ENCODE measurements around the gene ITIH1. TPM values are rescaled to one million over a fixed set of nuclear protein-coding genes. Genes with fewer than 3 reads are reported as not detected.

ITIH1 gene
- total RNA-seq, 1 donor from 2014 or later: not detected

DNA sequence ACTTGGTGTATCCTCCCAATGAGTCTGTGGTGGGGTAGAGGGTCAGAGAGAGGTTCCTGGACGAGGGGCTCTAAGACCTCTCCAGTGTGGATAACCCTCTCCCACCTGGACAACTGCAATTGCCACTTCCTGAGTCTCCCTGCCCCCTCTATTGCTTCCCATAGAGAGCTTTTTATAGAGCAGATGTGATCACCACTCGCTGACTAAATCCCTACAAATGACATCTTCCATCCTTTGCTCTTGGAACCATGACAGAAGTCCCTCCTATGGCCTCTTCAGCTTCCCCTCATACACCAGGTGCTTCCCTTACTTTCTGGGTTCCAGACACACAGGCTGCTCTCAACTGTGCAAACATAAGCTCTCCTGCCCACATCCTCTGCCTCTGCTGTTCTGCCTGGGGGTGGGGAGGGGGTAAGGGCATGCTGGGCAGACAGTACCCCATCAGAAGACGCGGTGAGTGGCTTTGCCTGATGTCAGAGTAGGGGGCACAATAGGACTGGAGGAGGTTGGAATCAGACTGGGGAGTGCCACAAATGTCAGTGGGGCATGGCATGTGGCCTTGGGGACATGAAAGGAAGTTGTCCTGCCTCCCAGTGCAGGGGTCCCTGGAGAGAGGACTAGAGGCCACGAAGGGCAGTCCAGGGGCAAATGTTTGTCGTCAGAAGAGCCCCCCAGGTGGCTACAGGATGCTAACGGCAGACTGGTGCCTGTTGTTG, 32.4 kb downstream of the ITIH1 start:
- Mint-ChIP-seq H3K4me3 (ENCODE audit: unreplicated experiment) (no peak overlapping the region), H3K36me3 (ENCODE audit: low read depth, unreplicated experiment) (no peaks in the 10 kb centered on the region), H3K9me3 (ENCODE audit: unreplicated experiment) (peaks cover 4% of the 10 kb centered on the region), H3K27ac (ENCODE audit: unreplicated experiment) (no peak overlapping the region), H3K4me1 (ENCODE audit: low read depth, unreplicated experiment) (no peaks in the 10 kb centered on the region), H3K27me3 (ENCODE audit: low read depth, unreplicated experiment) (peaks cover 36% of the 10 kb centered on the region)
- TF ChIP-seq EZH2 (IDR thresholded peaks at IDR 0.05; ENCODE audit: insufficient read depth, low read length): no peak
- TF ChIP-seq, protein P1, sequence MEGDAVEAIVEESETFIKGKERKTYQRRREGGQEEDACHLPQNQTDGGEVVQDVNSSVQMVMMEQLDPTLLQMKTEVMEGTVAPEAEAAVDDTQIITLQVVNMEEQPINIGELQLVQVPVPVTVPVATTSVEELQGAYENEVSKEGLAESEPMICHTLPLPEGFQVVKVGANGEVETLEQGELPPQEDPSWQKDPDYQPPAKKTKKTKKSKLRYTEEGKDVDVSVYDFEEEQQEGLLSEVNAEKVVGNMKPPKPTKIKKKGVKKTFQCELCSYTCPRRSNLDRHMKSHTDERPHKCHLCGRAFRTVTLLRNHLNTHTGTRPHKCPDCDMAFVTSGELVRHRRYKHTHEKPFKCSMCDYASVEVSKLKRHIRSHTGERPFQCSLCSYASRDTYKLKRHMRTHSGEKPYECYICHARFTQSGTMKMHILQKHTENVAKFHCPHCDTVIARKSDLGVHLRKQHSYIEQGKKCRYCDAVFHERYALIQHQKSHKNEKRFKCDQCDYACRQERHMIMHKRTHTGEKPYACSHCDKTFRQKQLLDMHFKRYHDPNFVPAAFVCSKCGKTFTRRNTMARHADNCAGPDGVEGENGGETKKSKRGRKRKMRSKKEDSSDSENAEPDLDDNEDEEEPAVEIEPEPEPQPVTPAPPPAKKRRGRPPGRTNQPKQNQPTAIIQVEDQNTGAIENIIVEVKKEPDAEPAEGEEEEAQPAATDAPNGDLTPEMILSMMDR (IDR thresholded peaks at IDR 0.05; ENCODE audit: insufficient read depth, low read depth, low read length): no peak
- DNase-seq (ENCODE audit: low read depth) (no peak), FAIRE-seq (no peak)
- H3K9me3 ChIP-seq (ENCODE audit: insufficient read depth, low read depth, low read length): no peaks in the 10 kb centered on the region
- H4K20me1 ChIP-seq (ENCODE audit: insufficient read depth, low read length): no peaks in the 10 kb centered on the region
- H3K4me1 ChIP-seq (ENCODE audit: insufficient read depth, low read length): no peaks in the 10 kb centered on the region
- no peak overlapping the region for H3K4me2 ChIP-seq (ENCODE audit: low read length)
- no peaks in the 10 kb centered on the region for H3K27me3 ChIP-seq (ENCODE audit: insufficient read depth, low read length)
- no peak overlapping the region for H2AFZ ChIP-seq (ENCODE audit: low read depth, low read length)
- no peak overlapping the region for H3K4me3 ChIP-seq (ENCODE audit: insufficient read depth, low read depth, low read length)
- H3K9ac ChIP-seq (ENCODE audit: low read length): no peak overlapping the region
- no peaks in the 10 kb centered on the region for H3K79me2 ChIP-seq (ENCODE audit: insufficient read depth, low read length)
- no peak overlapping the region for H3K27ac ChIP-seq (ENCODE audit: low read depth, low read length)
- no peaks in the 10 kb centered on the region for H3K36me3 ChIP-seq (ENCODE audit: insufficient read depth, low read length)

DNA sequence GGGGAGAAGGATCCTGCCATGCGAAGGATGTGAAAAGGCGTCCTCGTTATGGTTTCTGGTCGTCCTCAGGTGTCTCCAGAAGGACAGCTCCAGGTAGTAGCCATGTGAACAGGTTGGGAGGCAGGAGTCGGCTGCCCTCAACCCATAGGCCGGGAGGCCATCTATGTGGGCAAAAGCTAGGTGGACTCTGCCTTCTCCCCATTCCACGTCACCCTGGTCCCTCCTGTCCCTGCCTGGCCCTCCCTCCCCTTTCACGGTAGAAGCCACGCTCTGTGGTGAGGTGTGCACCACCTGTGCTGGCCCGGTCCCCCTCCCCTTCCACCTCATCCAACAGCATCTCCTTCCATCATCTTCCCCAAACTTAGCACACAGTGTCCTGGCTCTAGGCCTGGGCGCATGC, 33.5 kb downstream of the ITIH1 start:
- no peaks in the 10 kb centered on the region for H3K4me1 ChIP-seq (ENCODE audit: insufficient read depth, low read length)
- H3K4me2 ChIP-seq (ENCODE audit: low read length): no peak overlapping the region
- Mint-ChIP-seq H3K27ac (ENCODE audit: unreplicated experiment) (no peak overlapping the region), H3K4me1 (ENCODE audit: low read depth, unreplicated experiment) (no peaks in the 10 kb centered on the region), H3K27me3 (ENCODE audit: low read depth, unreplicated experiment) (peaks cover 32% of the 10 kb centered on the region), H3K9me3 (ENCODE audit: unreplicated experiment) (peaks cover 4% of the 10 kb centered on the region), H3K4me3 (ENCODE audit: unreplicated experiment) (no peak overlapping the region), H3K36me3 (ENCODE audit: low read depth, unreplicated experiment) (no peaks in the 10 kb centered on the region)
- no peaks in the 10 kb centered on the region for H3K36me3 ChIP-seq (ENCODE audit: insufficient read depth, low read length)
- FAIRE-seq: no peak
- DNase-seq (ENCODE audit: low read depth): no peak
- H2AFZ ChIP-seq (ENCODE audit: low read depth, low read length): no peak overlapping the region
- H4K20me1 ChIP-seq (ENCODE audit: insufficient read depth, low read length): no peaks in the 10 kb centered on the region
- no peaks in the 10 kb centered on the region for H3K27me3 ChIP-seq (ENCODE audit: insufficient read depth, low read length)
- no peak overlapping the region for H3K9ac ChIP-seq (ENCODE audit: low read length)
- no peaks in the 10 kb centered on the region for H3K9me3 ChIP-seq (ENCODE audit: insufficient read depth, low read depth, low read length)
- no peak overlapping the region for H3K27ac ChIP-seq (ENCODE audit: low read depth, low read length)
- TF ChIP-seq, protein P1 (IDR thresholded peaks at IDR 0.05; ENCODE audit: insufficient read depth, low read depth, low read length): no peak
- no peak for TF ChIP-seq EZH2 (IDR thresholded peaks at IDR 0.05; ENCODE audit: insufficient read depth, low read length)
- H3K4me3 ChIP-seq (ENCODE audit: insufficient read depth, low read depth, low read length): no peak overlapping the region
- H3K79me2 ChIP-seq (ENCODE audit: insufficient read depth, low read length): no peaks in the 10 kb centered on the region

DNA sequence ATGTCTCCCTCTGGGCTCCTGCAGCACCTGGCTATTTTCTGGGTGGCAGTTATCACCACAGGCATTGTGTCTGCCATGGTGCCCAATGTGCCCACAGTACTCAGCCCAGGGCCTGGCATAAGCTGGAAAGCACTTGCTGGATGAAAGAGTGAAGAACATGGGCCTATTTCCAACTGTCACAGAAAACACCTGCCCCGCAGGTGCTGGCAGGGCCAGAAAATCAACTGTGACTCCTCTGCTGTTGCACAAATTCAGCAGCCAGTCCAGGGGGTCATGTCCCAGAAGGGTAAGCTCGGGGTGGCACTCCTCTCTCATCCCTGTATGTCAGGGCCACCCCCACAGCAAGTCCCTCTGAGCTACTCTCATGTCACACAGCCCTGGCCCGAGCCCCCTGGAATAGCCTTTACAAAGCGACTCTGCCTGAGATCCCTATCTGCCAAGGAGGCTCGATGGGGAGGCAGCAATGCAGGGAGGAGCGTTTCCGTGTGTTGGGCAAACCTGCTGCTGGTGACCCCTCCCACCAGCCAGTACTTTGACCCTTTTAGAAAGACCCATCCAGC, 34.1 kb downstream of the ITIH1 start:
- H2AFZ ChIP-seq (ENCODE audit: low read depth, low read length): no peak overlapping the region
- no peaks in the 10 kb centered on the region for H3K36me3 ChIP-seq (ENCODE audit: insufficient read depth, low read length)
- DNase-seq (ENCODE audit: low read depth): no peak
- no peak for FAIRE-seq
- Mint-ChIP-seq H3K27ac (ENCODE audit: unreplicated experiment) (no peak overlapping the region), H3K4me3 (ENCODE audit: unreplicated experiment) (no peak overlapping the region), H3K9me3 (ENCODE audit: unreplicated experiment) (peaks cover 4% of the 10 kb centered on the region), H3K27me3 (ENCODE audit: low read depth, unreplicated experiment) (peaks cover 38% of the 10 kb centered on the region), H3K4me1 (ENCODE audit: low read depth, unreplicated experiment) (no peaks in the 10 kb centered on the region), H3K36me3 (ENCODE audit: low read depth, unreplicated experiment) (no peaks in the 10 kb centered on the region)
- no peak for TF ChIP-seq EZH2 (IDR thresholded peaks at IDR 0.05; ENCODE audit: insufficient read depth, low read length)
- TF ChIP-seq, protein P1 (IDR thresholded peaks at IDR 0.05; ENCODE audit: insufficient read depth, low read depth, low read length): no peak
- no peak overlapping the region for H3K4me3 ChIP-seq (ENCODE audit: insufficient read depth, low read depth, low read length)
- no peaks in the 10 kb centered on the region for H4K20me1 ChIP-seq (ENCODE audit: insufficient read depth, low read length)
- no peaks in the 10 kb centered on the region for H3K27me3 ChIP-seq (ENCODE audit: insufficient read depth, low read length)
- H3K27ac ChIP-seq (ENCODE audit: low read depth, low read length): no peak overlapping the region
- no peak overlapping the region for H3K4me2 ChIP-seq (ENCODE audit: low read length)
- no peaks in the 10 kb centered on the region for H3K4me1 ChIP-seq (ENCODE audit: insufficient read depth, low read length)
- no peaks in the 10 kb centered on the region for H3K79me2 ChIP-seq (ENCODE audit: insufficient read depth, low read length)
- H3K9ac ChIP-seq (ENCODE audit: low read length): no peak overlapping the region
- no peaks in the 10 kb centered on the region for H3K9me3 ChIP-seq (ENCODE audit: insufficient read depth, low read depth, low read length)

Data from astrocyte (in vitro differentiated cells and primary cell).